Liver (tissue), 9 donors: ENCODE measurements around the gene PEX11A. TPM values are rescaled to one million over a fixed set of nuclear protein-coding genes. Genes with fewer than 3 reads are reported as not detected.

Experiments
- DNase-seq: peaks from one replicate; pipeline ENCODE4 v3.0.0-alpha.2; 2017; ENCODE audit warnings: low spot score
- H3K27ac ChIP-seq, 2 donors: one replicate each; pipeline ENCODE4 v1.7.0; 2013; ENCODE audit warnings: inconsistent platforms in 2 of 2, low read length in 2 of 2, control low read depth in 1 of 2, low read depth in 1 of 2, mild to moderate bottlenecking in 1 of 2
- H3K27me3 ChIP-seq, 4 donors: one replicate each; pipeline versions ENCODE4 v1.6.1 to v1.7.0; 2013; ENCODE audit warnings: low read length in 3 of 4, inconsistent platforms in 1 of 4, mild to moderate bottlenecking in 1 of 4, moderate library complexity in 1 of 4; ENCODE audit not compliant: control insufficient read depth in 4 of 4, insufficient read depth in 4 of 4
- H3K36me3 ChIP-seq, 4 donors: one replicate each; pipeline versions ENCODE4 v1.6.1 to v1.7.0; 2013; ENCODE audit warnings: low read length in 3 of 4, mild to moderate bottlenecking in 3 of 4, low read depth in 1 of 4, moderate library complexity in 1 of 4; ENCODE audit not compliant: control insufficient read depth in 4 of 4, insufficient read depth in 3 of 4
- H3K4me1 ChIP-seq, 4 donors: one replicate each; pipeline versions ENCODE4 v1.6.1 to v1.7.0; 2013; ENCODE audit warnings: low read length in 3 of 4, mild to moderate bottlenecking in 3 of 4, moderate library complexity in 1 of 4; ENCODE audit not compliant: control insufficient read depth in 4 of 4, insufficient read depth in 4 of 4
- H3K4me3 ChIP-seq, 3 donors: one replicate each; pipeline versions ENCODE4 v1.6.1 to v1.7.0; 2013; ENCODE audit warnings: low read length in 3 of 3, control low read depth in 1 of 3, low read depth in 1 of 3, mild to moderate bottlenecking in 1 of 3
- H3K9ac ChIP-seq, 2 donors: one replicate each; pipeline ENCODE4 v1.7.0; 2013; ENCODE audit warnings: low read length in 2 of 2, mild to moderate bottlenecking in 2 of 2, moderate library complexity in 2 of 2, control low read depth in 1 of 2, low read depth in 1 of 2
- H3K9me3 ChIP-seq, 4 donors: one replicate each; pipeline versions ENCODE4 v1.6.1 to v1.7.0; 2013; ENCODE audit warnings: low read length in 3 of 4; ENCODE audit not compliant: control insufficient read depth in 4 of 4
- ATF3 ChIP-seq: IDR thresholded peaks from 2 replicates; pipeline ENCODE4 v1.6.1; 2016; ENCODE audit warnings: antibody characterized with exemption
- CTCF ChIP-seq: fragments of 150-350 bp; IDR thresholded peaks from 2 replicates; pipeline ENCODE4 v1.5.1; 2017; ENCODE audit warnings: improper control_type of control experiment, low read depth, low read length; ENCODE audit not compliant: missing input control
- EGR1 ChIP-seq, 2 donors: IDR thresholded peaks; 2 replicates each; pipeline ENCODE4 v1.6.1; 2016 to 2018; ENCODE audit warnings: antibody characterized with exemption in 2 of 2, low read depth in 2 of 2
- FOXA1 ChIP-seq: IDR thresholded peaks from 2 replicates; pipeline ENCODE4 v1.6.1; 2016; ENCODE audit warnings: antibody characterized with exemption
- FOXA2 ChIP-seq: IDR thresholded peaks from 2 replicates; pipeline ENCODE4 v1.6.1; 2016; ENCODE audit warnings: antibody characterized with exemption
- GABPA ChIP-seq, 2 donors: IDR thresholded peaks in 1 of 2; conservative IDR thresholded peaks in 1 of 2; 2 replicates each; pipeline ENCODE4 v1.6.1; 2016; ENCODE audit warnings: antibody characterized with exemption in 2 of 2, mild to moderate bottlenecking in 1 of 2, moderate library complexity in 1 of 2
- HNF4A ChIP-seq, 2 donors: conservative IDR thresholded peaks; 2 replicates each; pipeline ENCODE4 v1.6.1; 2016; ENCODE audit warnings: antibody characterized with exemption in 2 of 2, mild to moderate bottlenecking in 2 of 2
- HNF4G ChIP-seq: IDR thresholded peaks from 2 replicates; pipeline ENCODE4 v1.6.1; 2016; ENCODE audit warnings: antibody characterized with exemption
- JUND ChIP-seq, 2 donors: IDR thresholded peaks; 2 replicates each; pipeline ENCODE4 v1.6.1; 2016; ENCODE audit warnings: antibody characterized with exemption in 2 of 2
- MAX ChIP-seq: IDR thresholded peaks from 2 replicates; pipeline ENCODE4 v1.6.1; 2016; ENCODE audit warnings: antibody characterized with exemption
- NR2F2 ChIP-seq: IDR thresholded peaks from 2 replicates; pipeline ENCODE4 v1.6.1; 2016; ENCODE audit warnings: antibody characterized with exemption
- RAD21 ChIP-seq, 2 donors: IDR thresholded peaks; 2 replicates each; pipeline ENCODE4 v1.6.1; 2016; ENCODE audit warnings: antibody characterized with exemption in 2 of 2, mild to moderate bottlenecking in 2 of 2
- REST ChIP-seq: IDR thresholded peaks from 2 replicates; pipeline ENCODE4 v1.6.1; 2016; ENCODE audit warnings: antibody characterized with exemption, mild to moderate bottlenecking
- RXRA ChIP-seq, 2 donors: IDR thresholded peaks; 2 replicates each; pipeline ENCODE4 v1.6.1; 2017 to 2018; ENCODE audit warnings: antibody characterized with exemption in 2 of 2, mild to moderate bottlenecking in 1 of 2
- SP1 ChIP-seq: IDR thresholded peaks from 2 replicates; pipeline ENCODE4 v1.6.1; 2018; ENCODE audit warnings: antibody characterized with exemption, mild to moderate bottlenecking
- TAF1 ChIP-seq: conservative IDR thresholded peaks from 2 replicates; pipeline ENCODE4 v1.6.1; 2016; ENCODE audit warnings: antibody characterized with exemption, mild to moderate bottlenecking
- YY1 ChIP-seq: IDR thresholded peaks from 2 replicates; pipeline ENCODE4 v1.6.1; 2016; ENCODE audit warnings: antibody characterized with exemption, mild to moderate bottlenecking
- ZBTB33 ChIP-seq: IDR thresholded peaks from 2 replicates; pipeline ENCODE4 v1.6.1; 2016; ENCODE audit warnings: antibody characterized with exemption
- WGBS: extraction: QIAGEN DNeasy Blood & Tissue Kit; methylation state at CpG from one replicate; pipeline ENCODE4 v1.1.7; 2013; 5-methylcytosine and 5-hydroxymethylcytosine counted together
- polyA plus RNA-seq, 2 donors: library from polyadenylated mRNA; stranded (reverse) in 1 of 2; unstranded in 1 of 2; fragments of 200-250 nt in 1 of 2; fragments of >200 nt in 1 of 2; fragmentation: Nextera tagmentation in 1 of 2; extraction: Ambion mirVana in 1 of 2; gene quantifications; one replicate each; pipeline versions ENCODE4 v1.2.1 to v1.2.3, GENCODE V29; 2013 to 2015
- total RNA-seq, 2 donors: library from RNA; depleted of rRNA; stranded (reverse); fragments of >200 nt; gene quantifications; one replicate each; pipeline ENCODE4 v1.2.3, GENCODE V29; 2014
- donor health status: healthy.
- donor health status: healthy.
- donor health status: healthy.
- donor health status: healthy.
- donor health status: healthy.

Gene PEX11A
- total RNA-seq (10 to 100 TPM in 1 of 2 donors, 1 to 10 TPM in 1; 6.6 to 47.9 TPM), polyA plus RNA-seq (10 to 100 TPM; 17.3 to 31.3 TPM)

GRCh38 chr15:89690276-89691218 is at the start of gene PEX11A, which contains the start of gene WDR93:
Gene PEX11A, minus strand, starts transcription at chr15:89690754. Its CDS starts 122 bp downstream, at chr15:89690632.
Gene WDR93, plus strand, starts transcription at chr15:89690811. Its CDS starts 10,936 bp downstream, at chr15:89701747.
- H3K36me3 ChIP-seq = peaks cover 0 to 9% (median 0%) of the 10 kb centered on the region in 4 donors
- H3K9ac ChIP-seq = peak within 1 kb of the TSS; percentile 82 to 95
- H3K9me3 ChIP-seq = no peaks in the 10 kb centered on the region
- DNase-seq = peak; percentile 85
- peaks cover 3 to 23% (median 13%) of the 10 kb centered on the region in 4 donors for H3K4me1 ChIP-seq
- H3K27ac ChIP-seq = peak within 1 kb of the TSS; percentile 79 to 99
- H3K4me3 ChIP-seq = peak within 1 kb of the TSS; percentile 67 to 99 (median 70)
- TF ChIP-seq HNF4G (no peak), RAD21 (IDR thresholded peaks at IDR 0.05) (peak in 1 of 2 donors; percentile 35), FOXA2 (no peak), ATF3 (peak; percentile 55), RXRA (IDR thresholded peaks at IDR 0.05) (peak; percentile 78 to 84), GABPA (IDR thresholded peaks at IDR 0.05 in 1 of 2, conservative IDR thresholded peaks at IDR 0.05 in 1 of 2) (peak; percentile 95 to 96), CTCF (no peak), MAX (peak; percentile 63), REST (peak; percentile 88), JUND (IDR thresholded peaks at IDR 0.05) (no peak), HNF4A (conservative IDR thresholded peaks at IDR 0.05) (peak; percentile 48 to 55), FOXA1 (no peak), NR2F2 (peak; percentile 11), EGR1 (IDR thresholded peaks at IDR 0.05; ENCODE audit: low read depth in 2 of 2) (peak; percentile 30 to 77), ZBTB33 (no peak), SP1 (peak; percentile 82), YY1 (peak; percentile 77), TAF1 (peak; percentile 46)
- 2% methylated on average over 60 of the region's 60 CpGs for WGBS
- H3K27me3 ChIP-seq = no peaks in the 10 kb centered on the region
